K562 (cell line): ENCODE measurements around the gene PEX10. TPM values are rescaled to one million over a fixed set of nuclear protein-coding genes. Genes with fewer than 3 reads are reported as not detected.

Source experiments
- ATAC-seq: fragments of 200-7000 bp; cut with Tn5 transposase; 3 replicates; pipeline ENCODE4 v1.9.1; 2020; ENCODE audit warnings: moderate library complexity
- BruUV-seq: library from RNA; stranded (reverse); fragments of 400-500 nt; replicated peaks from 2 replicates; lab custom pipeline; 2021; lab: Mats Ljungman, UMichigan
- CTCF ChIA-PET: fragments of 300-600 bp; formaldehyde crosslinking; extraction: SDS; loops from one replicate; lab custom pipeline; 2021; ENCODE audit warnings: low intra/inter-chr PET ratio; lab: Yijun Ruan, JAX
- POLR2A ChIA-PET: fragments of 300-600, 350-650 bp; sonication (Branson Sonifier 250); formaldehyde crosslinking; extraction: SDS; loops from one replicate; lab custom pipeline; 2021; ENCODE audit warnings: antibody characterized with exemption, inconsistent platforms; lab: Yijun Ruan, JAX
- DNase-seq, 4 experiments: peaks; one replicate each; pipeline versions ENCODE4 v3.0.0 to v3.0.0-alpha.2; 2011 to 2018; ENCODE audit warnings: low spot score in 3 of 4, mixed read lengths in 3 of 4; ENCODE audit errors: extremely low read depth in 1 of 4
- FAIRE-seq: peaks from 2 replicates; lab custom pipeline; 2011; peaks lifted over from hg19 to GRCh38; lab: Jason Lieb, UNC
- H2AFZ ChIP-seq: 2 replicates; pipeline ENCODE4 v1.6.0; 2011; ENCODE audit warnings: low read depth, low read length, control low read depth, inconsistent platforms
- H3K27ac ChIP-seq: fragments of 200-600 bp; 3 replicates; pipeline ENCODE4 v1.8.0; 2011; ENCODE audit warnings: low read depth, mild to moderate bottlenecking, control low read depth, inconsistent platforms, low read length, moderate library complexity, mixed read lengths; ENCODE audit errors: extremely low read depth
- H3K27me3 ChIP-seq, 2 experiments: fragments of 300-600 bp in 1 of 2; 2 replicates in 1 of 2; 3 replicates in 1 of 2; pipeline versions ENCODE4 v1.6.0 to v1.8.0; 2011; ENCODE audit warnings: inconsistent platforms in 2 of 2, low read length in 2 of 2, mild to moderate bottlenecking in 1 of 2, mixed read lengths in 1 of 2, moderate library complexity in 1 of 2; ENCODE audit not compliant: control insufficient read depth in 2 of 2, insufficient read depth in 2 of 2
- H3K36me3 ChIP-seq: fragments of 300-600 bp; 3 replicates; pipeline ENCODE4 v1.8.0; 2011; ENCODE audit warnings: mild to moderate bottlenecking, low read length, inconsistent platforms; ENCODE audit not compliant: control insufficient read depth, insufficient read depth
- H3K4me1 ChIP-seq, 2 experiments: fragments of 200-600 bp in 1 of 2; replicated peaks in 1 of 2; 2 replicates in 1 of 2; 3 replicates in 1 of 2; pipeline versions ENCODE4 v1.5.1 to v1.8.0; 2011; ENCODE audit warnings: inconsistent platforms in 2 of 2, low read length in 2 of 2, mild to moderate bottlenecking in 1 of 2, mixed read lengths in 1 of 2, moderate library complexity in 1 of 2; ENCODE audit not compliant: control insufficient read depth in 2 of 2, insufficient read depth in 2 of 2
- H3K4me2 ChIP-seq: 2 replicates; pipeline ENCODE4 v1.6.1; 2011; ENCODE audit warnings: low read length, control low read depth, inconsistent platforms, mixed read lengths; ENCODE audit not compliant: insufficient read depth
- H3K4me3 ChIP-seq: fragments of 200-600 bp; sonication (generic), shearing (Covaris generic); 2 replicates; pipeline ENCODE4 v1.5.1; 2016; ENCODE audit warnings: control low read depth, inconsistent platforms
- H3K79me2 ChIP-seq: fragments of 200-600 bp; 3 replicates; pipeline ENCODE4 v1.8.0; 2011; ENCODE audit warnings: low read length, inconsistent platforms; ENCODE audit not compliant: control insufficient read depth, insufficient read depth
- H3K9ac ChIP-seq, 2 experiments: 2 replicates each; pipeline versions ENCODE4 v1.6.0 to v1.6.1; 2011; ENCODE audit warnings: low read depth in 2 of 2, low read length in 2 of 2, control low read depth in 1 of 2, inconsistent platforms in 1 of 2, mild to moderate bottlenecking in 1 of 2, mixed read lengths in 1 of 2; ENCODE audit not compliant: insufficient read depth in 1 of 2
- H3K9me1 ChIP-seq: one replicate; pipeline ENCODE4 v1.6.0; 2011; ENCODE audit warnings: inconsistent platforms, mild to moderate bottlenecking, low read length, moderate library complexity; ENCODE audit not compliant: control insufficient read depth, insufficient read depth
- H3K9me3 ChIP-seq: replicated peaks from 2 replicates; pipeline ENCODE4 v1.5.1; 2011; ENCODE audit warnings: low read depth, low read length, inconsistent platforms; ENCODE audit not compliant: control insufficient read depth, insufficient read depth
- H4K20me1 ChIP-seq: replicated peaks from 2 replicates; pipeline ENCODE4 v1.6.1; 2011; ENCODE audit warnings: low read length, inconsistent platforms, mixed read lengths; ENCODE audit not compliant: control insufficient read depth, insufficient read depth
- ESRRB ChIP-seq: fragments of 250-450 bp; sonication (Bioruptor Pico); IDR thresholded peaks from 2 replicates; pipeline ENCODE4 v1.5.0; 2020; ENCODE audit warnings: mild to moderate bottlenecking, moderate library complexity, borderline replicate concordance
- POLR2AphosphoS2 ChIP-seq: IDR thresholded peaks from 2 replicates; pipeline ENCODE4 v1.6.1; 2012; ENCODE audit warnings: low read length, improper control_type of control experiment
- RFX7 ChIP-seq: fragments of 250-450 bp; sonication (Bioruptor Pico); IDR thresholded peaks from 2 replicates; pipeline ENCODE4 v1.5.1; 2021; ENCODE audit warnings: mild to moderate bottlenecking
- ZEB2 ChIP-seq: fragments of 450-650 bp; IDR thresholded peaks from 2 replicates; pipeline ENCODE4 v1.6.1; 2016
- ZNF133 ChIP-seq: fragments of 250-450 bp; sonication (Bioruptor Pico); IDR thresholded peaks from 2 replicates; pipeline ENCODE4 v1.4.0; 2020; ENCODE audit warnings: mild to moderate bottlenecking
- WGBS: fragments of 100-300 bp; shearing (Covaris generic); methylation state at CpG from one replicate; pipeline ENCODE4 v1.1.6; 2016; ENCODE audit warnings: low coverage, mixed read lengths; ENCODE audit not compliant: insufficient coverage; ENCODE audit errors: missing lambda C conversion rate; 5-methylcytosine and 5-hydroxymethylcytosine counted together
- in situ Hi-C: fragments of 300-500 bp; cut with MboI; formaldehyde crosslinking; loops from 4 replicates; pipeline ENCODE4 v1.15.0; 2018; ENCODE audit warnings: inconsistent platforms, mixed read lengths
- intact Hi-C: fragments of 100-400 bp; cut with micrococcal nuclease; formaldehyde crosslinking; loops from 2 replicates; pipeline ENCODE4 v1.14.2; 2022
- polyA plus RNA-seq, 8 experiments: library from polyadenylated mRNA; depleted of rRNA in 4 of 8; stranded (reverse) in 5 of 8; unstranded in 3 of 8; fragments of >200 nt; fragmentation: Nextera tagmentation in 2 of 8; fragmentation: Illumina TruSeq in 1 of 8; extraction: Ambion mirVana in 2 of 8; extraction: Trizol in 1 of 8; gene quantifications; 2 replicates each; pipeline versions ENCODE4 v1.2.1 to v1.2.3, GENCODE V29; 2011 to 2014; ENCODE audit warnings: inconsistent platforms in 1 of 8, missing spikeins in 1 of 8
- total RNA-seq, 7 experiments: library from RNA; depleted of rRNA in 6 of 7; stranded (reverse); fragments of >200 nt in 6 of 7; fragmentation: Illumina TruSeq in 2 of 7; extraction: Trizol in 2 of 7; gene quantifications; 2 replicates each; pipeline versions ENCODE4 v1.2.1 to v1.2.3, GENCODE V29; 2011 to 2021; ENCODE audit warnings: low replicate concordance in 1 of 7
- TF ChIP-seq, protein P1 (sequence below): fragments of 450-650 bp; IDR thresholded peaks from 2 replicates; pipeline ENCODE4 v1.6.1; 2016

PEX10 gene
- total and polyA plus RNA-seq, 9 of the 15 experiments (the other 6 are each of a cell fraction or from before 2014, with no cell fraction given): 0.03 to 26.2 (median 8.7) TPM

DNA sequence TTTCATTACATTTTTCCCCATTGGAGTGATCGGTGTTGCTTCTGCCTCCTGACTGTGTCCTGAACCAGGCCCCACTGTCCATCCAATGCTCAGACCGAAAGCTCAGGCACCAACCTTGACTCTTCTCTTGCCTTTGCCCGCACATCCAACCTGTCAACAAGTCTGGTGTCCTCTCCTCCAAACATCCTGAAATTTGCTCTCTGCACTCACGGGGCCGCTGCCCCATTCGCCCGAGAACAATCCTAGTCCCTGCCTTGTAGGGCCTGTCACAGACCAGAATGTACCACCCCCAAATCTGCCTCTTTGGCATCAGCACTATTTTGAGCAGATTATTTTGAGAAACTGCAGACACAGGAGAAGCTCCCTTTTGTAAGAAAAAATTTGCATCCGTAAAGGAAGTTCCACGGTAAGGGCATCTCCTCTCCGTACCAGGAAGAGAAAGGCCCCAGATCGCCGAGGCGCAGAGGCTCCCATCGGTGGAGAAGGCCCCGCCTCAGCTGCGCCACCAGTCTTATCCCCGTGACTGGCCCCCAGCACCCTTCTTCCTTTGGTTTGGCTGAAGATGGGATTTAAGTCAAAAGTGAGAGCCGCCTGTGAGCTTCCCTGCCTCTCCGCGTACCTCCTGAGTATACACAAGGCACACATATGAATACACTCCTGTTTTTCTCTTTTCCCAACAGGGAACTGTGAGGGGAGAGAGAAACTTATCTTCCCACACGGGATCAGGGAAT is 28.1 kb downstream of the PEX10 start:
- intact Hi-C loops: no loop called here
- Histone ChIP-seq H3K27ac (no peak overlapping the region), H3K9me1 (no peaks in the 10 kb centered on the region), H3K4me3 (no peak overlapping the region), H3K4me1 (peaks cover 0 to 39% of the 10 kb centered on the region in 2 experiments; a peak in 2 of 5 replicates), H3K79me2 (no peaks in the 10 kb centered on the region), H3K36me3 (peaks cover 4% of the 10 kb centered on the region; the same call in 1 of the 3 replicates), H3K27me3 (peaks cover 0 to 24% of the 10 kb centered on the region in 2 experiments; a peak in 3 of 5 replicates), H4K20me1 (peaks cover 15% of the 10 kb centered on the region), H3K9me3 (no peaks in the 10 kb centered on the region), H3K9ac (peak overlapping the region in 1 of 2 experiments; percentile 21; a peak in 1 of 4 replicates), H3K4me2 (no peak overlapping the region), H2AFZ (no peak overlapping the region)
- BruUV-seq: no TSS peak
- 57% methylated on average over 21 of the region's 21 CpGs for WGBS
- ChIA-PET POLR2A (interaction anchor here (1.4 kb wide), 1 partner anchor 189 kb away, joined by 4 read pairs; the partner anchor contains the start of gene FAAP20), CTCF (no interaction called here)
- FAIRE-seq: no peak
- no peak for TF ChIP-seq RFX7
- TF ChIP-seq, protein P1, sequence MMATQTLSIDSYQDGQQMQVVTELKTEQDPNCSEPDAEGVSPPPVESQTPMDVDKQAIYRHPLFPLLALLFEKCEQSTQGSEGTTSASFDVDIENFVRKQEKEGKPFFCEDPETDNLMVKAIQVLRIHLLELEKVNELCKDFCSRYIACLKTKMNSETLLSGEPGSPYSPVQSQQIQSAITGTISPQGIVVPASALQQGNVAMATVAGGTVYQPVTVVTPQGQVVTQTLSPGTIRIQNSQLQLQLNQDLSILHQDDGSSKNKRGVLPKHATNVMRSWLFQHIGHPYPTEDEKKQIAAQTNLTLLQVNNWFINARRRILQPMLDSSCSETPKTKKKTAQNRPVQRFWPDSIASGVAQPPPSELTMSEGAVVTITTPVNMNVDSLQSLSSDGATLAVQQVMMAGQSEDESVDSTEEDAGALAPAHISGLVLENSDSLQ: no peak
- TF ChIP-seq ZEB2: no peak
- no peak for TF ChIP-seq ESRRB (CRISPR knock-in tag)
- TF ChIP-seq ZNF133 (CRISPR knock-in tag): no peak
- TF ChIP-seq POLR2AphosphoS2: no peak
- no peak for DNase-seq
- no peak for ATAC-seq
- in situ Hi-C loops: no loop called here
